ENCODE measurements around the gene KISS1.

KISS1 gene

GRCh38 chr1:204143276-204144041 is 52.8 kb downstream of the KISS1 start:
- no peak overlapping the region for H3K27ac ChIP-seq
- no peak overlapping the region for H3K4me3 ChIP-seq

GRCh38 chr1:204142032-204142974 is 54.0 kb downstream of the KISS1 start:
- H3K4me3 ChIP-seq, result no peak overlapping the region
- H3K27ac ChIP-seq, result no peak overlapping the region

- H3K27ac ChIP-seq, result no peak overlapping the region
- no peak overlapping the region for H3K4me3 ChIP-seq
Measured at GRCh38 chr1:204141131-204141530, 55.2 kb downstream of the KISS1 start.

Data from skin epidermis (tissue), 12 donors.